PC-3 (cell line): Measurements from ENCODE around the gene BPGM. TPM values are rescaled to one million over a fixed set of nuclear protein-coding genes. Genes with fewer than 3 reads are reported as not detected.

ENCODE experiments used
- ATAC-seq: fragments of 200-7000 bp; cut with Tn5 transposase; 2 replicates; pipeline ENCODE4 v1.9.1; 2020; ENCODE audit warnings: mild to moderate bottlenecking, moderate library complexity
- BruUV-seq: library from RNA; stranded (reverse); fragments of 400-500 nt; replicated peaks from 2 replicates; lab custom pipeline; 2021; lab: Mats Ljungman, UMichigan
- CTCF ChIA-PET: fragments of 300-600 bp; sonication (Branson Sonifier 250); formaldehyde crosslinking; loops from one replicate; lab custom pipeline; 2022; ENCODE audit warnings: antibody characterized with exemption; lab: Charles Lee
- POLR2A ChIA-PET: fragments of 300-600 bp; sonication (Branson Sonifier 250); formaldehyde crosslinking; loops from one replicate; lab custom pipeline; 2022; ENCODE audit warnings: antibody characterized with exemption; ENCODE audit not compliant: unreplicated experiment; lab: Charles Lee
- DNase-seq: peaks from one replicate; pipeline ENCODE4 v3.0.0-alpha.2; 2015
- H2AFZ ChIP-seq: fragments of 300-600 bp; sonication (generic); 2 replicates; pipeline ENCODE4 v1.6.0; 2016; ENCODE audit warnings: antibody characterized with exemption, low read length
- H3F3A ChIP-seq: fragments of 300-600 bp; sonication (generic); one replicate; pipeline ENCODE4 v1.6.0; 2017; ENCODE audit warnings: antibody characterized with exemption, low read length, control low read depth, mild to moderate bottlenecking; ENCODE audit not compliant: unreplicated experiment
- H3K27ac ChIP-seq: fragments of 300-600 bp; sonication (generic); 2 replicates; pipeline ENCODE4 v1.5.1; 2016; ENCODE audit warnings: mild to moderate bottlenecking, low read length
- H3K27me3 ChIP-seq: fragments of 300-600 bp; sonication (generic); 2 replicates; pipeline ENCODE4 v1.6.1; 2016; ENCODE audit warnings: low read length, mixed read lengths
- H3K36me3 ChIP-seq: fragments of 300-600 bp; sonication (generic); 2 replicates; pipeline ENCODE4 v1.6.1; 2016; ENCODE audit warnings: low read depth, mixed run types, low read length, mixed read lengths
- H3K4me1 ChIP-seq: fragments of 300-600 bp; sonication (generic); 2 replicates; pipeline ENCODE4 v1.5.1; 2016; ENCODE audit warnings: low read length; ENCODE audit not compliant: insufficient read depth
- H3K4me2 ChIP-seq: fragments of 300-600 bp; sonication (generic); 2 replicates; pipeline ENCODE4 v1.6.0; 2016; ENCODE audit warnings: low read length
- H3K4me3 ChIP-seq: fragments of 300-600 bp; sonication (generic); 2 replicates; pipeline ENCODE4 v1.5.1; 2016; ENCODE audit warnings: mild to moderate bottlenecking, low read length, mixed read lengths
- H3K79me2 ChIP-seq: fragments of 300-600 bp; sonication (generic); 2 replicates; pipeline ENCODE4 v1.6.1; 2017; ENCODE audit warnings: low read length, mixed read lengths
- H3K9ac ChIP-seq: fragments of 300-600 bp; sonication (generic); 2 replicates; pipeline ENCODE4 v1.6.0; 2016; ENCODE audit warnings: mild to moderate bottlenecking, low read length
- H3K9me2 ChIP-seq: fragments of 300-600 bp; sonication (generic); replicated peaks from 2 replicates; pipeline ENCODE4 v1.6.1; 2016; ENCODE audit warnings: mixed run types, low read length, mixed read lengths
- H3K9me3 ChIP-seq: fragments of 300-600 bp; sonication (generic); 2 replicates; pipeline ENCODE4 v1.6.1; 2016; ENCODE audit warnings: low read length, mixed read lengths
- H4K20me1 ChIP-seq: fragments of 300-600 bp; sonication (generic); 2 replicates; pipeline ENCODE4 v1.6.1; 2016; ENCODE audit warnings: low read length, mixed read lengths
- CTCF ChIP-seq: fragments of 300-600 bp; sonication (generic); conservative IDR thresholded peaks from 2 replicates; pipeline ENCODE4 v1.5.1; 2017; ENCODE audit warnings: antibody characterized with exemption, low read depth, mild to moderate bottlenecking, low read length
- EZH2 ChIP-seq: fragments of 300-600 bp; sonication (generic); IDR thresholded peaks from one replicate; pipeline ENCODE4 v1.6.1; 2017; ENCODE audit warnings: antibody characterized with exemption, mild to moderate bottlenecking, low read length; ENCODE audit not compliant: unreplicated experiment
- EZH2phosphoT487 ChIP-seq: fragments of 300-600 bp; sonication (generic); IDR thresholded peaks from 2 replicates; pipeline ENCODE4 v1.6.1; 2018; ENCODE audit warnings: mild to moderate bottlenecking, antibody characterized with exemption, low read length, borderline replicate concordance
- intact Hi-C: fragments of 100-400 bp; cut with micrococcal nuclease; formaldehyde crosslinking; loops from 2 replicates; pipeline ENCODE4 v1.9.0; 2023
- total RNA-seq: library from RNA; depleted of rRNA; stranded (reverse); fragments of >200 nt; gene quantifications from 2 replicates; pipeline ENCODE4 v1.2.3, GENCODE V29; 2014

BPGM gene
- total RNA-seq, 1 experiment from 2014 or later, result 14.6 TPM

- H2AFZ ChIP-seq, result no peak overlapping the region
- ATAC-seq (no peak), DNase-seq (no peak)
- H3K4me1 ChIP-seq, result no peaks in the 10 kb centered on the region
- intact Hi-C loops, result no loop called here
- no peaks in the 10 kb centered on the region for H4K20me1 ChIP-seq
- no peaks in the 10 kb centered on the region for H3K79me2 ChIP-seq
- ChIA-PET POLR2A (no interaction called here), CTCF (interaction anchor here (0.5 to 0.6 kb wide), 2 partner anchors 10 to 57 kb away, joined by 4 to 9 read pairs; no protein-coding TSS in a partner anchor)
- no peak overlapping the region for H3K4me3 ChIP-seq
- no peaks in the 10 kb centered on the region for H3K36me3 ChIP-seq
- no peaks in the 10 kb centered on the region for H3K9me3 ChIP-seq
- no peak overlapping the region for H3K27ac ChIP-seq
- no peak overlapping the region for H3K4me2 ChIP-seq
- H3F3A ChIP-seq, result no peaks in the 10 kb centered on the region
- no peak for TF ChIP-seq CTCF
- TF ChIP-seq EZH2phosphoT487, result no peak
- no peak for TF ChIP-seq EZH2
- BruUV-seq, result no TSS peak
- H3K27me3 ChIP-seq, result no peaks in the 10 kb centered on the region
- H3K9me2 ChIP-seq, result no peaks in the 10 kb centered on the region
- H3K9ac ChIP-seq, result no peak overlapping the region
Measured at GRCh38 chr7:134710511-134710853, 63.8 kb downstream of the BPGM start.

GRCh38 chr7:134710854-134711624 lies 64.4 kb downstream of the BPGM start:
- Histone ChIP-seq H3K9ac (no peak overlapping the region), H3K4me3 (no peak overlapping the region), H3K27me3 (no peaks in the 10 kb centered on the region), H3K36me3 (no peaks in the 10 kb centered on the region), H3F3A (no peaks in the 10 kb centered on the region), H2AFZ (peak overlapping the region; percentile 7; the same call in 1 of the 2 replicates), H3K9me2 (no peaks in the 10 kb centered on the region), H3K4me2 (no peak overlapping the region), H3K9me3 (no peaks in the 10 kb centered on the region), H3K27ac (no peak overlapping the region), H3K4me1 (no peaks in the 10 kb centered on the region), H4K20me1 (no peaks in the 10 kb centered on the region), H3K79me2 (no peaks in the 10 kb centered on the region)
- intact Hi-C loops, result no loop called here
- CTCF ChIA-PET, result interaction anchor here (0.5 to 0.6 kb wide), 2 partner anchors 9 to 56 kb away, joined by 4 to 9 read pairs; no protein-coding TSS in a partner anchor
- no TSS peak for BruUV-seq
- ATAC-seq, result 0 out of 2 replicates have a peak, but pooled peaks have one; percentile 18
- TF ChIP-seq EZH2 (no peak), EZH2phosphoT487 (no peak)
- peak; percentile 10 for DNase-seq
- POLR2A ChIA-PET, result no interaction called here

GRCh38 chr7:134712196-134712595 lies 65.5 kb downstream of the BPGM start:
- intact Hi-C loops, result no loop called here

More at GRCh38 chr7:134712196-134712595, 65.5 kb downstream of the BPGM start:
- ATAC-seq (no peak), DNase-seq (no peak)
- Histone ChIP-seq H3K9ac (no peak overlapping the region), H3K4me1 (no peaks in the 10 kb centered on the region), H3F3A (no peaks in the 10 kb centered on the region), H3K36me3 (no peaks in the 10 kb centered on the region), H3K27me3 (no peaks in the 10 kb centered on the region), H3K9me2 (no peaks in the 10 kb centered on the region), H4K20me1 (no peaks in the 10 kb centered on the region), H3K9me3 (no peaks in the 10 kb centered on the region), H3K4me2 (no peak overlapping the region), H3K4me3 (no peak overlapping the region), H3K27ac (no peak overlapping the region), H2AFZ (no peak overlapping the region), H3K79me2 (no peaks in the 10 kb centered on the region)
- ChIA-PET POLR2A (no interaction called here), CTCF (no interaction called here)
- no peak for TF ChIP-seq CTCF
- TF ChIP-seq EZH2phosphoT487, result no peak
- no peak for TF ChIP-seq EZH2
- BruUV-seq, result no TSS peak
